Retinal pigment epithelial cell (primary cell): Measurements from ENCODE around the gene PTPRT.

Source experiments
- DNase-seq: peaks from one replicate; pipeline ENCODE4 v3.0.0-alpha.2; 2010; ENCODE audit warnings: low read depth
- H3K4me3 ChIP-seq: 2 replicates; pipeline ENCODE4 v1.5.1; 2011; ENCODE audit warnings: mild to moderate bottlenecking, low read length, control low read depth, moderate library complexity
- TF ChIP-seq, protein P1 (sequence below): conservative IDR thresholded peaks from 2 replicates; pipeline ENCODE4 v1.5.1; 2011; ENCODE audit warnings: low read depth, low read length, control low read depth, inconsistent platforms

The PTPRT gene

DNA sequence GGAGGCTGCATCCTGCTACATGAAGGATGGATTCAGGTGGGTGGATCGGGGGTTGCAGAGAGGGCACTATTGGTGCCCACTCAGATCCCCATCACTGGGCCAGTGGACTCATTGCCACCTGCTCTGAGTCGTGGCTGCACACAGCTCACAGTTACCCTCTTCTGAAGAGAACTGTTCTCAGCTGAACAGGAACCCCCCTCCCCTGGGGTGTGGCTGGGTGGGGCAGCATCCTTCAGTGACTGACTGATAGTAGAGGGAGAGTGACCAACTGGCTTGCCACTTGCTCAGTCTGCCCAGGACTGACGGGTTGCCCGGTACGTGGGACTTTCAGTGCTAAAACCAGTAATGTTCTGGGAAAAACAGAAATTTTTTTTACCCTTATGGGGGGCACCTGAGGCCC is 1077.5 kb downstream of the PTPRT start:
- no peak overlapping the region for H3K4me3 ChIP-seq
- DNase-seq, result no peak
- TF ChIP-seq, protein P1, sequence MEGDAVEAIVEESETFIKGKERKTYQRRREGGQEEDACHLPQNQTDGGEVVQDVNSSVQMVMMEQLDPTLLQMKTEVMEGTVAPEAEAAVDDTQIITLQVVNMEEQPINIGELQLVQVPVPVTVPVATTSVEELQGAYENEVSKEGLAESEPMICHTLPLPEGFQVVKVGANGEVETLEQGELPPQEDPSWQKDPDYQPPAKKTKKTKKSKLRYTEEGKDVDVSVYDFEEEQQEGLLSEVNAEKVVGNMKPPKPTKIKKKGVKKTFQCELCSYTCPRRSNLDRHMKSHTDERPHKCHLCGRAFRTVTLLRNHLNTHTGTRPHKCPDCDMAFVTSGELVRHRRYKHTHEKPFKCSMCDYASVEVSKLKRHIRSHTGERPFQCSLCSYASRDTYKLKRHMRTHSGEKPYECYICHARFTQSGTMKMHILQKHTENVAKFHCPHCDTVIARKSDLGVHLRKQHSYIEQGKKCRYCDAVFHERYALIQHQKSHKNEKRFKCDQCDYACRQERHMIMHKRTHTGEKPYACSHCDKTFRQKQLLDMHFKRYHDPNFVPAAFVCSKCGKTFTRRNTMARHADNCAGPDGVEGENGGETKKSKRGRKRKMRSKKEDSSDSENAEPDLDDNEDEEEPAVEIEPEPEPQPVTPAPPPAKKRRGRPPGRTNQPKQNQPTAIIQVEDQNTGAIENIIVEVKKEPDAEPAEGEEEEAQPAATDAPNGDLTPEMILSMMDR, result no peak

DNA sequence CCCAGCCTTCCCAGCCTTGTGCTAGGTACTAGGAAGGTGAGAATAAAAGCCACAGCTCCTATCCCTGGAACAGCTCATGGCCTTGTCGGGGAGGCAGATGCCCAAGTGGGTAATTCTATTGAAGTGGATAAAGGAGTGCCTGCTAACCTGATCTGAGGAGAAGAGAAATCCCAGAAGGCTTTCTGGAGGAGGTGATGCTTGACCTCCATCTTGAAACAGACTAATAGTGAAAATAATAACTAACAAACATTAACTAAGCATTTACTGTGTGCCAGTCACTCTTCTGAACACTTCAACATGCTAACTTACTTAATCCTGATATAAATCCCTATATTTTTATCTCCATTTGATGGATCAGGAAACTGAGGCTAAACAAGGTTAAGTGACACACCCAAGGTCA is 1078.4 kb downstream of the PTPRT start:
- TF ChIP-seq, protein P1, result no peak
- H3K4me3 ChIP-seq, result no peak overlapping the region
- no peak for DNase-seq

DNA sequence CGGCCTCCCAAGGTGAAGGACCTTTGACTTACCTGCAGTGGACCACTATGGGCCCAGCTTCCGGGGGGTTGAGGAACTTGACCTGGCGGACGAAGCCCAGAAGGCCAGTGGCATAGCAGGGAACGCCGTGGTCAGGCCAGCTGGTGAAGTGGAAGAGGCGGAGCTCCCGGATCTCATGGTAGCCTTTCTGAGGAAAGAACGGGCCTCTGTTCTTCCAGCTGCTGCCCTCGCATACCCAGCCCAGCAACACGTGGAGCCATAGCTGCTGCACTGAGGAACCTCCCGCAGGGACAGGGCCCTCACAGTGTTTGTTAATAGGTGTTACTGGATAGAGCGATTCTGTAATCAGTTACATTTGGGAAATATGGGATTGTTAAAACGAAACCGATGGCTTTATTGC is 1079.4 kb downstream of the PTPRT start:
- no peak overlapping the region for H3K4me3 ChIP-seq
- no peak for DNase-seq

DNA sequence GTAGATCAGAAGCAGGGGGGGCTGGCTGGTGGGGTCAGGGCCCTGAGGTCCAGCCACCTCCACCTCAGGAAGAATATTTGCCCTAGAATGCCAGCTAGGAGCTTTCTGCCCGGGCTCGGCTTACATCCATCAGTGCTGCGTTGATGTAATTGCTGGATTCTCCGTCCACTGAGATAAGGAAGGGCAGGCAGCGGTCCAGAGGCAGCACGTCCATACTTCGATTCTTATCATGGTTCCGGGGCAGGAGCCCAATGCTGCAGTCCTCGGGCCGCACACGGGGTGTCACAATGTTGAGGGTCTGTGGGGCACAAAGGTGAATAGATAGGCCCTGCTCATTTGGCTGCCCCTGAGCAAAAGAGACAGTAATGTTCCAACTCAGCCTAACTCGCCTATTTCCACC is 1087.7 kb downstream of the PTPRT start:
- H3K4me3 ChIP-seq, result no peak overlapping the region
- TF ChIP-seq, protein P1, result no peak
- DNase-seq, result no peak

More for the DNA sequence above, 1079.4 kb downstream of the PTPRT start:
- TF ChIP-seq, protein P1, result no peak

DNA sequence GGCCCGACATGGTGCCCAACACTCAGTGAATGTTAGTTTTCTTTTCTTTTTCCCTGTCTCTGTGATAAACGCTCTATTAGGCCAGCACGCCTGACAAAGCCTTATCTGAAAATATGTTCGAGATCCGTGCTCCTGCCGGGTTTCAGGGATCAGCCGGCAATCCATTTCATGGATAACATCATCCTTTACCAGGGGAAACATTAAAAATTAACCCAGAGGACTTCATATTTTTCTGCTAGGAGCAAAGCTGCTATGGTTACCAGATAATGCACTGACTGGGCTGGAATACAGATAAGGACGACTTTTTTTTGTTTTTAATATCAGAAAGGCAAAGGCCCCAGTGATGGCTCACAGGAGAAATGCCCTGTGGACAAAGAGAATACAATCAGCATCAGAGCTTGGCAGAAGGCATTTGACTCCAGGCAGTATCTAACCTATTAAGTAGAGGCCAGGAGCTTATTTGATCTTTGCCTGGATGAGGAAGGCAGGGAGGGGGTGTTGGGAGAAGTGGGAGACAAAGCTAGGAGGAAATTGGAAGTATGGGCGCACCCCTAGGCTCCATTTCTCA is 1089.5 kb downstream of the PTPRT start:
- no peak overlapping the region for H3K4me3 ChIP-seq
- TF ChIP-seq, protein P1, result no peak
- DNase-seq, result no peak

DNA sequence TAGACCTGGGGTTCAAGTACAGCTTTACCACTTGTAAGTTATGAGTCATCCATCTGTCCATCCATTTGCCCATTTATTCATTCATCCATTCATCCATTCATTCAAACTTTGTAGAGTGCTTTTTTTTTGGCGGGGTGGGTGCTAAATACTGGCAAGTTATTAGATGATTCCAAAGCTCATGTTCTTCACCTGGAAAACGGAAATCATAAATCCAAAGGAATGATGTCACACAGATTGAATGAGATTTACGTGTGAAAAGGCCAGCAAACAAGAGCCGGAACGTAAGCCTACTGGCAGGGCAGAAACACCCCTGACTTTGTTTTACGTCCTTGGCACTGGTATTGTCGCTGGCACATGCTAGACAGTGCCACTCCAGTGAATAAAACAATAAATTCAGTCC is 1090.6 kb downstream of the PTPRT start:
- TF ChIP-seq, protein P1, result no peak
- H3K4me3 ChIP-seq, result no peak overlapping the region
- no peak for DNase-seq

DNA sequence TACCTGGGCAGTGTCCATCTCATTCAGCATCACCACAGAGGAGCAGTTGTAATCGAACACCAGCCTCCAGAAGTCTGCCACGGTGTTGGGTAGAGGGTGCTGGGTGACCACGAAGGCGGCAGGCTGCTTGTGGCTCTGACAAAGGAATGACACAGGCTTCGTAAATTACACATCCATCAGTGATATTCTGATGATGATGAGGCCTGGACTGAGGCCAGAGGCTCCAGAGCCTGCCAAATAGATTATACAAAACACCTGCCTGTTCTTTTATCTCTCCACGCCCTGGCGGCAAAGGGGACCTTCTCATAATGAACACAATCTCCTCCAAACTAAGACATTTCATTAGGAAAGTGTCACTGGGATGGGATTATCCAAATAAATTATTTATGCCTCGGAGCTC is 1091.3 kb downstream of the PTPRT start:
- no peak for DNase-seq
- TF ChIP-seq, protein P1, result no peak
- no peak overlapping the region for H3K4me3 ChIP-seq
